SK-N-SH (cell line): ENCODE data around the gene SGPL1.

ENCODE experiments used
- CTCF ChIP-seq: fragments of 200-600 bp; sonication (generic); IDR thresholded peaks from 2 replicates; pipeline ENCODE4 v1.6.1; 2017; ENCODE audit warnings: antibody characterized with exemption, mild to moderate bottlenecking, moderate library complexity
- EZH2phosphoT487 ChIP-seq: fragments of 200-600 bp; sonication (generic); IDR thresholded peaks from 2 replicates; pipeline ENCODE4 v1.6.1; 2017; ENCODE audit warnings: low read depth, mixed run types, mild to moderate bottlenecking, antibody characterized with exemption, moderate library complexity, borderline replicate concordance
- PBX3 ChIP-seq: IDR thresholded peaks from 2 replicates; pipeline ENCODE4; 2012
- RAD21 ChIP-seq: IDR thresholded peaks from 2 replicates; pipeline ENCODE4 v1.6.1; 2012; ENCODE audit warnings: mild to moderate bottlenecking, low read length
- RXRA ChIP-seq: IDR thresholded peaks from 2 replicates; pipeline ENCODE4 v1.4.0; 2012; ENCODE audit warnings: low read depth, mild to moderate bottlenecking, borderline replicate concordance
- YY1 ChIP-seq: IDR thresholded peaks from 2 replicates; pipeline ENCODE4 v1.4.0; 2012; ENCODE audit warnings: low read depth, mild to moderate bottlenecking
- ZBTB33 ChIP-seq: IDR thresholded peaks from 2 replicates; pipeline ENCODE4 v1.4.0; 2012; ENCODE audit warnings: low read depth, borderline replicate concordance

GRCh38 chr10:70849582-70850016 lies 33.9 kb downstream of the SGPL1 start:
- TF ChIP-seq RAD21 (no peak), RXRA (peak; percentile 93), CTCF (no peak), ZBTB33 (no peak), EZH2phosphoT487 (no peak), YY1 (no peak), PBX3 (no peak)
